Measurements from ENCODE around the gene PRSS27.
"Not testable (repeated sequence)": the region's sequence is repeated elsewhere in the genome, so short reads cannot be mapped to it uniquely, and the experiment has no call there.

PRSS27 gene

GRCh38 chr16:2708290-2708639, 11.8 kb downstream of the PRSS27 start:
- no peak for DNase-seq (ENCODE audit: low spot score)

GRCh38 chr16:2707368-2708289, 12.4 kb downstream of the PRSS27 start:
- no peak for DNase-seq (ENCODE audit: low spot score)

GRCh38 chr16:2706611-2707311, 13.3 kb downstream of the PRSS27 start:
- no peak for DNase-seq (ENCODE audit: low spot score)

- DNase-seq (ENCODE audit: low spot score): no peak
These were observed 13.9 kb downstream of the PRSS27 start for GRCh38 chr16:2706085-2706484.

- no peak for DNase-seq (ENCODE audit: low spot score)
These were observed 14.7 kb downstream of the PRSS27 start for GRCh38 chr16:2705351-2705750.

GRCh38 chr16:2704983-2705275, 15.1 kb downstream of the PRSS27 start:
- DNase-seq (ENCODE audit: low spot score): no peak

- DNase-seq (ENCODE audit: low spot score): no peak
These were observed 15.7 kb downstream of the PRSS27 start for GRCh38 chr16:2704166-2704982.

GRCh38 chr16:2702871-2703745, 16.9 kb downstream of the PRSS27 start:
- no peak for DNase-seq (ENCODE audit: low spot score)

GRCh38 chr16:2702438-2702825, 17.6 kb downstream of the PRSS27 start:
- no peak for DNase-seq (ENCODE audit: low spot score)

- DNase-seq (ENCODE audit: low spot score): no peak
These were observed 18.1 kb downstream of the PRSS27 start for GRCh38 chr16:2701713-2702437.

GRCh38 chr16:2701272-2701671, 18.8 kb downstream of the PRSS27 start:
- no peak for DNase-seq (ENCODE audit: low spot score)

- DNase-seq (ENCODE audit: low spot score): no peak
These were observed 19.2 kb downstream of the PRSS27 start for GRCh38 chr16:2700786-2701185.

- DNase-seq (ENCODE audit: low spot score): no peak
These were observed 20.0 kb downstream of the PRSS27 start for GRCh38 chr16:2699791-2700600.

- DNase-seq (ENCODE audit: low spot score): peak; percentile 33
These were observed 20.9 kb downstream of the PRSS27 start for GRCh38 chr16:2698965-2699750.

- DNase-seq (ENCODE audit: low spot score): no peak
These were observed 21.7 kb downstream of the PRSS27 start for GRCh38 chr16:2698103-2698870.

- no peak for DNase-seq (ENCODE audit: low spot score)
These were observed 22.5 kb downstream of the PRSS27 start for GRCh38 chr16:2697401-2697948.

- DNase-seq (ENCODE audit: low spot score): not testable (repeated sequence)
These were observed 23.3 kb downstream of the PRSS27 start for GRCh38 chr16:2696601-2697250.
